ENCODE measurements around the gene HEBP1. TPM values are rescaled to one million over a fixed set of nuclear protein-coding genes. Genes with fewer than 3 reads are reported as not detected.
A peak's percentile ranks its signal among the peaks of the same experiment; 100 is the strongest.

Gene HEBP1, protein sequence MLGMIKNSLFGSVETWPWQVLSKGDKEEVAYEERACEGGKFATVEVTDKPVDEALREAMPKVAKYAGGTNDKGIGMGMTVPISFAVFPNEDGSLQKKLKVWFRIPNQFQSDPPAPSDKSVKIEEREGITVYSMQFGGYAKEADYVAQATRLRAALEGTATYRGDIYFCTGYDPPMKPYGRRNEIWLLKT
- total RNA-seq, result 10 to 100 TPM; 32.1 to 54.8 (median 38.2) TPM
- 10 to 100 TPM; 44.9 to 85.8 (median 60.7) TPM for polyA plus RNA-seq

GRCh38 chr12:12999959-13000615, at the start of gene HEBP1:
TSS of gene HEBP1 (minus strand) at chr12:13000265. CDS start at chr12:13000114, 151 bp downstream.
- TF ChIP-seq, protein P1, sequence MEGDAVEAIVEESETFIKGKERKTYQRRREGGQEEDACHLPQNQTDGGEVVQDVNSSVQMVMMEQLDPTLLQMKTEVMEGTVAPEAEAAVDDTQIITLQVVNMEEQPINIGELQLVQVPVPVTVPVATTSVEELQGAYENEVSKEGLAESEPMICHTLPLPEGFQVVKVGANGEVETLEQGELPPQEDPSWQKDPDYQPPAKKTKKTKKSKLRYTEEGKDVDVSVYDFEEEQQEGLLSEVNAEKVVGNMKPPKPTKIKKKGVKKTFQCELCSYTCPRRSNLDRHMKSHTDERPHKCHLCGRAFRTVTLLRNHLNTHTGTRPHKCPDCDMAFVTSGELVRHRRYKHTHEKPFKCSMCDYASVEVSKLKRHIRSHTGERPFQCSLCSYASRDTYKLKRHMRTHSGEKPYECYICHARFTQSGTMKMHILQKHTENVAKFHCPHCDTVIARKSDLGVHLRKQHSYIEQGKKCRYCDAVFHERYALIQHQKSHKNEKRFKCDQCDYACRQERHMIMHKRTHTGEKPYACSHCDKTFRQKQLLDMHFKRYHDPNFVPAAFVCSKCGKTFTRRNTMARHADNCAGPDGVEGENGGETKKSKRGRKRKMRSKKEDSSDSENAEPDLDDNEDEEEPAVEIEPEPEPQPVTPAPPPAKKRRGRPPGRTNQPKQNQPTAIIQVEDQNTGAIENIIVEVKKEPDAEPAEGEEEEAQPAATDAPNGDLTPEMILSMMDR (IDR thresholded peaks at IDR 0.05), result no peak
- TF ChIP-seq POLR2AphosphoS5 (IDR thresholded peaks at IDR 0.05) (peak; percentile 84 to 97 (median 94)), POLR2A (IDR thresholded peaks at IDR 0.05) (peak; percentile 75 to 78)
- WGBS, 2 donors, result 1% methylated on average over 69 of the region's 69 CpGs
- intact Hi-C loops (cut with DNase I), result loop anchor here (2.0 to 10.0 kb wide), 3 partner anchors 45 to 288 kb away; partner anchors contain the start of genes DDX47 and FAM234B
- Histone ChIP-seq H3K27ac (peak within 1 kb of the TSS; percentile 83 to 98 (median 90)), H3K4me3 (peak within 1 kb of the TSS; percentile 62 to 83 (median 78)), H3K27me3 (no peaks in the 10 kb centered on the region), H3K9me3 (no peaks in the 10 kb centered on the region), H3K36me3 (no peaks in the 10 kb centered on the region), H3K4me1 (peaks cover 0 to 39% (median 18%) of the 10 kb centered on the region in 4 donors)
- DNase-seq, result peak; percentile 97

DNA sequence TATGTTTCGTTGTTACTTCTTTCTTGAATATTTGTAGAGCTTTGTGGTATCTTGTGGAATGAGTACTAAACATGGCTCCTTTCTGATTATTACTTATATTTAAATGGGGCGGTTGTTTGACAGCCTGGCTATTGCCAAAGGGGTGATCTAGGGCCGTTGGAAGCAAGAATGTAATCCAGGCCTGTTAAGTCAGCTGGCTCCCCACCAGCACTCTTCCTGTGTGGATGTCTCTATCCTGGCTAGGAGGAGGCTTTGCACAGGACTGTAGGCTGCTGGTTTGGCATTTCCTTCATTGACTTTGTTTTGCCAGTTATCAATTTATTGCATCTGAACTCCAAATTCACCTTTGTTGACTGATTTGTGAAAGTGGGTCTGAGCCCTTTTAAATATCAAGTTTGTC, 49.8 kb upstream of the HEBP1 start:
- H3K27me3 ChIP-seq, result no peaks in the 10 kb centered on the region

DNA sequence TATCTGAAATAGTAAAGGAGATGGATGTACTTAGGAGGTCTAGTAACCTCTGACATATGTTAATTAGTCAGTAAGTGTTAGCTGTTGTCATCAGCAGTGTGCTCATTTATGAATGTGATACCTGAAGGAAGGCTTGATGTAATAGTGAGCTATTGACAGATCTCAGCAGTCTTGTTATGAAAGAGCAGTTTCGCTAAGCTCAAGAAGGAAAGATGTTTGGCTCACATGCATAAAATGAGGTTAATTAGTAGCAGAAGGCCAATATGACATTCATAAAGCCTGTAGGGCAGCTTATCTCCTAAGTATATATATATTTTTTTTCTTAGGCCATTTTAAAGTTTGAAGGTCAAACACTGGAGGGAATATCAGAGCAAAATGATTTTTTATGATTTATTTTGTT, 46.9 kb upstream of the HEBP1 start:
- Histone ChIP-seq H3K4me1 (peaks cover 0 to 26% (median 18%) of the 10 kb centered on the region in 4 donors), H3K36me3 (no peaks in the 10 kb centered on the region), H3K27ac (no peak overlapping the region), H3K27me3 (no peaks in the 10 kb centered on the region), H3K4me3 (no peak overlapping the region), H3K9me3 (no peaks in the 10 kb centered on the region)
- no peak for DNase-seq
- 10 to 61% methylated on average over 1 of the region's 1 CpG for WGBS, 2 donors
- TF ChIP-seq, protein P1 (IDR thresholded peaks at IDR 0.05), result no peak
- TF ChIP-seq EP300 (IDR thresholded peaks at IDR 0.05) (no peak), POLR2AphosphoS5 (IDR thresholded peaks at IDR 0.05) (no peak), POLR2A (IDR thresholded peaks at IDR 0.05) (no peak)
- intact Hi-C loops (cut with DNase I), result no loop called here

More for the DNA sequence above, 49.8 kb upstream of the HEBP1 start:
- Histone ChIP-seq H3K36me3 (no peaks in the 10 kb centered on the region), H3K4me3 (no peak overlapping the region), H3K4me1 (peaks cover 0 to 19% (median 15%) of the 10 kb centered on the region in 4 donors), H3K9me3 (peaks cover 0 to 4% (median 0%) of the 10 kb centered on the region in 4 donors), H3K27ac (no peak overlapping the region)
- no peak for DNase-seq
- intact Hi-C loops (cut with DNase I), result no loop called here
- WGBS, 2 donors, result 60 to 70% methylated on average over 3 of the region's 3 CpGs
- TF ChIP-seq, protein P1 (IDR thresholded peaks at IDR 0.05), result no peak
- TF ChIP-seq POLR2A (IDR thresholded peaks at IDR 0.05) (no peak), POLR2AphosphoS5 (IDR thresholded peaks at IDR 0.05) (no peak), EP300 (IDR thresholded peaks at IDR 0.05) (no peak)

DNA sequence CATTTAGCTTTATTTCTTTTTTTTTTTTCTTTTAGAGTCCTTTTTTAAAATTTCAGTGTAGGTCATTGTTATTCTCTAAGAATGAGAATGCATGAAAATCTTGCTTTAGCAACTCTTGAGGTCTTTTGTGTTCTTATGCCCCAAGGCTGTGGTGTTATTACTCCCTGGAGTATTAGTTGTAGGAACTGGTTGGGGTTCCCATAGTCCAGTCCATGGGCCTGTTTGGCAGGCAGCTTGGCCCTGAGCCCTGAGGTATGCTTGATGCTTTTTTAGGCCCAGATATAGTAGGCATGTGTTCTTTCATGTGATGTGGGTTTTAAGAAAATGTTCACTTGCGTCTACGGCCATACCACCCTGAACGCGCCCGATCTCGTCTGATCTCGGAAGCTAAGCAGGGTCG, 45.8 kb upstream of the HEBP1 start:
- Histone ChIP-seq H3K27me3 (no peaks in the 10 kb centered on the region), H3K9me3 (no peaks in the 10 kb centered on the region), H3K36me3 (no peaks in the 10 kb centered on the region), H3K4me3 (no peak overlapping the region), H3K27ac (no peak overlapping the region), H3K4me1 (peaks cover 0 to 26% (median 18%) of the 10 kb centered on the region in 4 donors)
- TF ChIP-seq POLR2AphosphoS5 (IDR thresholded peaks at IDR 0.05) (no peak), POLR2A (IDR thresholded peaks at IDR 0.05) (no peak), EP300 (IDR thresholded peaks at IDR 0.05) (no peak)
- TF ChIP-seq, protein P1 (IDR thresholded peaks at IDR 0.05), result no peak
- 88 to 94% methylated on average over 8 of the region's 8 CpGs for WGBS, 2 donors
- intact Hi-C loops (cut with DNase I), result loop anchor here (2.0 kb wide), 1 partner anchor 45 kb away; the partner anchor contains the start of gene HEBP1
- no peak for DNase-seq

All from sigmoid colon (tissue), 7 donors.